HG02885 (cell line): Measurements from ENCODE around the gene HOXA7.

ENCODE experiments used
- ATAC-seq: cut with Tn5 transposase; IDR thresholded peaks from one replicate; pipeline ENCODE4 v1.9.1; 2021; ENCODE audit warnings: mild to moderate bottlenecking; ENCODE audit not compliant: unreplicated experiment, poor library complexity

Gene HOXA7

GRCh38 chr7:27161214-27161720 lies 4.8 kb upstream of the HOXA7 start:
- ATAC-seq = no peak

GRCh38 chr7:27160546-27161213 lies 4.2 kb upstream of the HOXA7 start:
- ATAC-seq = peak; percentile 70

- peak; percentile 6 for ATAC-seq
Observed at GRCh38 chr7:27160145-27160545, 3.7 kb upstream of the HOXA7 start.

- no peak for ATAC-seq
Observed at GRCh38 chr7:27159266-27160144, 3.0 kb upstream of the HOXA7 start.

GRCh38 chr7:27158436-27159265 lies 2.2 kb upstream of the HOXA7 start:
- no peak for ATAC-seq

- no peak for ATAC-seq
Observed at GRCh38 chr7:27157702-27158431, 1.4 kb upstream of the HOXA7 start.

- no peak for ATAC-seq
Observed at GRCh38 chr7:27156916-27157701, 634 bp upstream of the HOXA7 start.

- no peak for ATAC-seq
Observed at GRCh38 chr7:27155816-27156507, 513 bp downstream of the HOXA7 start.

GRCh38 chr7:27154901-27155815 lies 1.3 kb downstream of the HOXA7 start:
- ATAC-seq = no peak

GRCh38 chr7:27154369-27154768 lies 2.1 kb downstream of the HOXA7 start:
- ATAC-seq = no peak

- ATAC-seq = no peak
Observed at GRCh38 chr7:27153526-27153925, 2.9 kb downstream of the HOXA7 start.

- ATAC-seq = no peak
Observed at GRCh38 chr7:27152816-27153442, 3.5 kb downstream of the HOXA7 start.

GRCh38 chr7:27151931-27152815 lies 4.3 kb downstream of the HOXA7 start, which contains the start of gene HOXA3:
HOXA3 (minus strand) TSS chr7:27152583; CDS start chr7:27110640, 41,943 bp downstream.
- ATAC-seq = no peak

- no peak for ATAC-seq
Observed at GRCh38 chr7:27151341-27151930, 5.0 kb downstream of the HOXA7 start.

- ATAC-seq = peak; percentile 90
Observed at GRCh38 chr7:27150568-27151340, 5.7 kb downstream of the HOXA7 start.
